ENCODE measurements around the gene TRAPPC3. TPM values are rescaled to one million over a fixed set of nuclear protein-coding genes. Genes with fewer than 3 reads are reported as not detected.

Gene TRAPPC3
- total and polyA plus RNA-seq, 4 donors = 59.7 to 83.4 (median 80.9) TPM

DNA sequence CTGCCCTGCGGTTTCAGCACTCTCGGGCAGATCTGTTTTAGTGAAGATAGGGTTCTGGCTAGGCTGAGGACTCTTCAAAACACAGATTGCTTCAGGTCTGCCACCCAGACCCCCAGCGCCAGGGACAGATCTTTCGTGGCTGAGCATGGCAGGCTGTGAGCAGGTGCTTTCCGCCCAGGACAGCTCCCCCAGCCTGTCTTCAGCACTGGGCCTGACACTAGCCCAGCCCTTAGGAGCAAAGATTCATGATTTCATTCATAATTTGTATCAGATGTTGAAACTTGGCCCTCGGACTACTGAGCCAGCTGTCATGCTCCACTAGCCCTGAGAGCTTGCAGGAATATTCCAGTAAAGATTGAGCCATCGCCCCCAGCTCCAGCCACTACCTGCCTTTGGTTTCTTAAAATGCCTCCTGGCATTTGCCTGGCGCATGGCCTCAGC is 54.6 kb downstream of the TRAPPC3 start:
- Histone ChIP-seq H3K9me3 (ENCODE audit: control insufficient read depth, insufficient read depth, low read length) (no peaks in the 10 kb centered on the region), H3K4me1 (ENCODE audit: control insufficient read depth, insufficient read depth, low read length) (peaks cover 69% of the 10 kb centered on the region), H3K27me3 (ENCODE audit: control insufficient read depth, insufficient read depth, low read length) (no peaks in the 10 kb centered on the region), H3K27ac (ENCODE audit: low read depth, low read length) (peak overlapping the region; percentile 54), H3K4me3 (ENCODE audit: low read depth, low read length) (no peak overlapping the region), H3K36me3 (ENCODE audit: control insufficient read depth, insufficient read depth, low read length) (peaks cover 88% of the 10 kb centered on the region)
- 83% methylated on average over 8 of the region's 8 CpGs for WGBS (ENCODE audit: insufficient coverage)
- DNase-seq (ENCODE audit: low read depth in 4 of 6, low spot score in 6 of 6) = no peak

DNA sequence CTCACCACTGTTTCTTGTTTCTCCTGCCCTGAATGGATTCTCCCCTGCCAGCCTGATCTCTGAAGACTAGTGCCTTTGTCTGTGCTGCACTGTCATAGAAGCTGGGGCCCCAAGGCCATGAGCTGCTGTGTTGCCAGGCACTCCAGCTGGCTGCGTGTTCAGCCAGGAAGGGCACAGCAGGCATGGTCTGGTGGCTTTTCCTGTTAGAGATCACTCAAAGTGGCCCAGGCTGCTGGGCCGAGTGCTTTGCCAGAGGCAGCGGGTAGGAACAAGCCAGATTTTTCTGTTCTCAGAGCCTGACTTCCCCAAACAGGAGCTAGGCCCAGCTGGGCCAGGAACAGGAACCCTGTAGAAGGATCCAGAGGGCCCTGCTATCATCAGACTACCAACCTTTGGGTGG is 55.4 kb downstream of the TRAPPC3 start:
- Histone ChIP-seq H3K36me3 (ENCODE audit: control insufficient read depth, insufficient read depth, low read length) (peaks cover 85% of the 10 kb centered on the region), H3K27ac (ENCODE audit: low read depth, low read length) (peak overlapping the region; percentile 54), H3K9me3 (ENCODE audit: control insufficient read depth, insufficient read depth, low read length) (no peaks in the 10 kb centered on the region), H3K4me1 (ENCODE audit: control insufficient read depth, insufficient read depth, low read length) (peaks cover 69% of the 10 kb centered on the region), H3K4me3 (ENCODE audit: low read depth, low read length) (no peak overlapping the region), H3K27me3 (ENCODE audit: control insufficient read depth, insufficient read depth, low read length) (no peaks in the 10 kb centered on the region)
- DNase-seq (ENCODE audit: low read depth in 4 of 6, low spot score in 6 of 6) = peak in 3 of 6 donors; percentile 41 to 70 (median 47)
- 55% methylated on average over 3 of the region's 3 CpGs for WGBS (ENCODE audit: insufficient coverage)

DNA sequence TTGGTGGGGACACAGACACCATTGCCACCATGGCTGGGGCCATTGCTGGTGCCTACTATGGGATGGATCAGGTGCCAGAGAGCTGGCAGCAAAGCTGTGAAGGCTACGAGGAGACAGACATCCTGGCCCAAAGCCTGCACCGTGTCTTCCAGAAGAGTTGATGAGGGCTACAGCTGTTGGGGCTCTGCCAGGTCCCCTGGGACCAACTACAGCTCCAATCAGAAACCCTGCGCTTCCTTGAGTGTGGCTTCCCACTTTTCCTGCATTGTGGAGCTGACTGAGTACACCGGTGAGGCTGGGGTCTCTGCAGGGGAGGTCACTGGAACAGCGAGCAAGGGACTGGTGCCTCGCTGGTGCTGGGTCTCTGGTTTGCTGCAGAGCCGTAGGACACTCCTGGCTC is 56.1 kb downstream of the TRAPPC3 start:
- H3K4me1 ChIP-seq (ENCODE audit: control insufficient read depth, insufficient read depth, low read length) = peaks cover 72% of the 10 kb centered on the region
- no peak overlapping the region for H3K4me3 ChIP-seq (ENCODE audit: low read depth, low read length)
- H3K36me3 ChIP-seq (ENCODE audit: control insufficient read depth, insufficient read depth, low read length) = peaks cover 81% of the 10 kb centered on the region
- 74% methylated on average over 7 of the region's 7 CpGs for WGBS (ENCODE audit: insufficient coverage)
- no peaks in the 10 kb centered on the region for H3K27me3 ChIP-seq (ENCODE audit: control insufficient read depth, insufficient read depth, low read length)
- H3K27ac ChIP-seq (ENCODE audit: low read depth, low read length) = peak overlapping the region; percentile 57
- peak in 1 of 6 donors; percentile 46 for DNase-seq (ENCODE audit: low read depth in 4 of 6, low spot score in 6 of 6)
- no peaks in the 10 kb centered on the region for H3K9me3 ChIP-seq (ENCODE audit: control insufficient read depth, insufficient read depth, low read length)

DNA sequence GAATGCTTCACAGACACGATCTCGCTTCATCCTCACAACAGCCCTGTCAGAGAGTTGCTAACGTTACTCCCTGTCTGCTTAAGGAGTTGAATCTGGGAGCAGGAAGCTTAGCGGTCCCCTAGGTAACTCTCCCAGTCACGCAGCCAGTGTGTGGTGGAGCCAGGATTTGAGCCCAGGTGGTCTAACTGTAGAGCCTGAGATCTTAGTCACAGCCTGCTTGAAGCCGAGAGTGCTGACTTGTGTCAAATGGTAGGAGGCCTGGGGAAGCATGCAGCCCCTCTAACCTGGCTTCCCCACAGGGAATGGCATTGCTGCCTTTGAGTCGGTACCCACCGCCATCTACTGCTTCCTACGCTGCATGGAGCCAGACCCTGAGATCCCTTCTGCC is 56.5 kb downstream of the TRAPPC3 start:
- Histone ChIP-seq H3K4me1 (ENCODE audit: control insufficient read depth, insufficient read depth, low read length) (peaks cover 76% of the 10 kb centered on the region), H3K36me3 (ENCODE audit: control insufficient read depth, insufficient read depth, low read length) (peaks cover 81% of the 10 kb centered on the region), H3K4me3 (ENCODE audit: low read depth, low read length) (no peak overlapping the region), H3K27ac (ENCODE audit: low read depth, low read length) (peak overlapping the region; percentile 57), H3K27me3 (ENCODE audit: control insufficient read depth, insufficient read depth, low read length) (no peaks in the 10 kb centered on the region), H3K9me3 (ENCODE audit: control insufficient read depth, insufficient read depth, low read length) (no peaks in the 10 kb centered on the region)
- no peak for DNase-seq (ENCODE audit: low read depth in 4 of 6, low spot score in 6 of 6)
- WGBS (ENCODE audit: insufficient coverage) = 81% methylated on average over 8 of the region's 9 CpGs

DNA sequence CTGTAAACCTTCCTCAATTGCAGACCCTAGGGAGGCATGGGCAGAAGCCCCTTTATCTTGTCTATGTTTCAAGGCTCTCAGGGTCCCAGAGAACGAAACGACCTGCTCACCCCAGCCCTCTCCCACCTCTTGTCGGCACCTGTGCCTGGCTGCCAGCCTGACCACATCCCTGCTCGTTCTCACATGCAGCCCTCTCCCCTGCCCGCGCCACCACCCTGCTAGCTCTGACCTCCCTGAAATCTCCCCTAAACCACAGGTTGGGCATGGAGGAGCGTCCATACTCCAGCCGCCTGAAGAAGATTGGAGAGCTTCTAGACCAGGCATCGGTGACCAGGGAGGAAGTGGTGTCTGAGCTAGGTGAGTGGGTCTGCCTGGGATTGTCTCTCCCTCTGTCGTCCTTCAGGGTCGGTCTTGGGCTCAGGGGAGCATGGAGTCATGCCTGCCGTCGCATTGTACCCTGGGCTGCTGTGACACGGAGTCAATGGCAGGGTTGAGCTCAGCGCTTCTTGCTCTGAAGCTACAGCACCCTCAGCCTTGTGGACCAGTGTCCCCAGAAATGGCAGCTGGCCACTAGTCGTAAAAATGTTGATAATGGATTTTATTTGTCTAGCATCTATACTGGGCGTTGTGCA is 57.0 kb downstream of the TRAPPC3 start:
- WGBS (ENCODE audit: insufficient coverage) = 93% methylated on average over 17 of the region's 17 CpGs
- Histone ChIP-seq H3K27me3 (ENCODE audit: control insufficient read depth, insufficient read depth, low read length) (no peaks in the 10 kb centered on the region), H3K9me3 (ENCODE audit: control insufficient read depth, insufficient read depth, low read length) (no peaks in the 10 kb centered on the region), H3K4me1 (ENCODE audit: control insufficient read depth, insufficient read depth, low read length) (peaks cover 78% of the 10 kb centered on the region), H3K27ac (ENCODE audit: low read depth, low read length) (no peak overlapping the region), H3K36me3 (ENCODE audit: control insufficient read depth, insufficient read depth, low read length) (peaks cover 81% of the 10 kb centered on the region), H3K4me3 (ENCODE audit: low read depth, low read length) (no peak overlapping the region)
- DNase-seq (ENCODE audit: low read depth in 4 of 6, low spot score in 6 of 6) = no peak

DNA sequence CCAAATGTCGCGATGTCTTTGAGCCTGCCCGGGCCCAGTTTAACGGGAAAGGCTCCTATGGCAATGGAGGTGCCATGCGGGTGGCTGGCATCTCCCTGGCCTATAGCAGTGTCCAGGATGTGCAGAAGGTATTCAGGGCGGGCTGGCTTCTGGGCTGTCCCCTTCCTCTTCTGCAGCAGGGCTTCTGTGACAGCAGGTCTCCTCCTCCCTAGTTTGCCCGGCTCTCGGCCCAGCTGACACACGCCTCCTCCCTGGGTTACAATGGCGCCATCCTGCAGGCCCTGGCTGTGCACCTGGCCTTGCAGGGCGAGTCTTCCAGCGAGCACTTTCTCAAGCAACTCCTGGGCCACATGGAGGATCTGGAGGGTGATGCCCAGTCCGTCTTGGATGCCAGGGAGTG is 57.6 kb downstream of the TRAPPC3 start:
- Histone ChIP-seq H3K36me3 (ENCODE audit: control insufficient read depth, insufficient read depth, low read length) (peaks cover 81% of the 10 kb centered on the region), H3K9me3 (ENCODE audit: control insufficient read depth, insufficient read depth, low read length) (no peaks in the 10 kb centered on the region), H3K27me3 (ENCODE audit: control insufficient read depth, insufficient read depth, low read length) (no peaks in the 10 kb centered on the region), H3K4me3 (ENCODE audit: low read depth, low read length) (no peak overlapping the region), H3K4me1 (ENCODE audit: control insufficient read depth, insufficient read depth, low read length) (peaks cover 78% of the 10 kb centered on the region), H3K27ac (ENCODE audit: low read depth, low read length) (no peak overlapping the region)
- no peak for DNase-seq (ENCODE audit: low read depth in 4 of 6, low spot score in 6 of 6)
- 92% methylated on average over 12 of the region's 13 CpGs for WGBS (ENCODE audit: insufficient coverage)

DNA sequence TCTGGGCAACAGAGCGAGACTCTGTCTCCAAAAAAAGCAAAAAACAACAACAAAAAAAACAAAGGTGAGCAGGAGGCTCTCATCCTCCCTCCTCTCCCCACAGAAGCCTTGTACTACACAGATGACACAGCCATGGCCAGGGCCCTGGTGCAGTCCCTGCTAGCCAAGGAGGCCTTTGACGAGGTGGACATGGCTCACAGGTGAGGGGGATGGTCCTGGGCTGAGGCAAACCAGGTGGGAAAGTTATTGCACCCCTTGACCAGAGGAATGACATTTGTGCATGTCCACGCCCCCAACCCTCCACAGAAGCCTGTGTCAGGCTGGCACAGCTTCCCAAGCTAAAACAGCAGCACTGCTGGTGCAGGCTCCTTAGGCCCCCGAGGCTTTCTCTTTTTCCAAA is 58.1 kb downstream of the TRAPPC3 start:
- 100% methylated on average over 2 of the region's 4 CpGs for WGBS (ENCODE audit: insufficient coverage)
- Histone ChIP-seq H3K4me3 (ENCODE audit: low read depth, low read length) (no peak overlapping the region), H3K9me3 (ENCODE audit: control insufficient read depth, insufficient read depth, low read length) (no peaks in the 10 kb centered on the region), H3K4me1 (ENCODE audit: control insufficient read depth, insufficient read depth, low read length) (peaks cover 77% of the 10 kb centered on the region), H3K27me3 (ENCODE audit: control insufficient read depth, insufficient read depth, low read length) (no peaks in the 10 kb centered on the region), H3K36me3 (ENCODE audit: control insufficient read depth, insufficient read depth, low read length) (peaks cover 81% of the 10 kb centered on the region), H3K27ac (ENCODE audit: low read depth, low read length) (no peak overlapping the region)
- DNase-seq (ENCODE audit: low read depth in 4 of 6, low spot score in 6 of 6) = no peak

DNA sequence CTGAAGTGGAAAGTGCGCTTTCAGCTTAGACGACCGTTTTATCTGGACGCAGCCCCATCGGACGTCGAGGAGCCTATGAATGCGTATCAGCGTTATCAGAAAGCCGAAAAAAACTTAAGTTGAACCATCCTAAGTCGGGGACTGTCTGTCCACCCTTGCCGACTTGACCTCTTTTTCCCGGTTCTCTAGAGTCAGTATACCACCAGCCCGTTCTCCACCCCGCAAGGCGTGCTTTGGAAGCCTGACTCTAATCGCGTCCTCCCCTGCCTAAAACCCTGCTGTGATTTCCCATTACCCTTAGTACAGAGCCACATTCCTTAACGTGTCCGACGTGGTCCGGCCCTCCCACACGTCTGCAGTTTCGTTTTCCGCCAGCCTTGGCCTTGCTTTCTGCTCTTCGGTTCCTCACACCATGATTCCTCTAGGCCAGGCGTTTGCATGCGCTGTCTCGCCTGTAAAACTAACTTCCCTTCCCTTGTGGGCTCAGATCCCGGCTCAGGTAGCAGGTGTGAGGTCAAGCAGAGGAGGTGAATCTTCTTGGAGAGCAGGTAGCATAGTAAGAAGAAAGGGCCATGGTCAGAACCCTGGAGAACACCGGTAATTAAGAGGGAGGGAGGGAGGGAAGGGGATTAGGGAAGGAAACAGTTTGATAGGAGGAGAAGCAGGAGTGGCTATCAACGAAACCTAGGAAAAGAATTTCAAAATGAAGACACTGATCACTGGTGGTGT is 59.7 kb downstream of the TRAPPC3 start:
- Histone ChIP-seq H3K4me1 (ENCODE audit: control insufficient read depth, insufficient read depth, low read length) (peaks cover 82% of the 10 kb centered on the region), H3K27me3 (ENCODE audit: control insufficient read depth, insufficient read depth, low read length) (no peaks in the 10 kb centered on the region), H3K36me3 (ENCODE audit: control insufficient read depth, insufficient read depth, low read length) (peaks cover 71% of the 10 kb centered on the region), H3K27ac (ENCODE audit: low read depth, low read length) (peak overlapping the region; percentile 67), H3K4me3 (ENCODE audit: low read depth, low read length) (peak overlapping the region; percentile 86), H3K9me3 (ENCODE audit: control insufficient read depth, insufficient read depth, low read length) (no peaks in the 10 kb centered on the region)
- WGBS (ENCODE audit: insufficient coverage) = 8% methylated on average over 28 of the region's 32 CpGs
- peak in 1 of 6 donors; percentile 52 for DNase-seq (ENCODE audit: low read depth in 4 of 6, low spot score in 6 of 6)

DNA sequence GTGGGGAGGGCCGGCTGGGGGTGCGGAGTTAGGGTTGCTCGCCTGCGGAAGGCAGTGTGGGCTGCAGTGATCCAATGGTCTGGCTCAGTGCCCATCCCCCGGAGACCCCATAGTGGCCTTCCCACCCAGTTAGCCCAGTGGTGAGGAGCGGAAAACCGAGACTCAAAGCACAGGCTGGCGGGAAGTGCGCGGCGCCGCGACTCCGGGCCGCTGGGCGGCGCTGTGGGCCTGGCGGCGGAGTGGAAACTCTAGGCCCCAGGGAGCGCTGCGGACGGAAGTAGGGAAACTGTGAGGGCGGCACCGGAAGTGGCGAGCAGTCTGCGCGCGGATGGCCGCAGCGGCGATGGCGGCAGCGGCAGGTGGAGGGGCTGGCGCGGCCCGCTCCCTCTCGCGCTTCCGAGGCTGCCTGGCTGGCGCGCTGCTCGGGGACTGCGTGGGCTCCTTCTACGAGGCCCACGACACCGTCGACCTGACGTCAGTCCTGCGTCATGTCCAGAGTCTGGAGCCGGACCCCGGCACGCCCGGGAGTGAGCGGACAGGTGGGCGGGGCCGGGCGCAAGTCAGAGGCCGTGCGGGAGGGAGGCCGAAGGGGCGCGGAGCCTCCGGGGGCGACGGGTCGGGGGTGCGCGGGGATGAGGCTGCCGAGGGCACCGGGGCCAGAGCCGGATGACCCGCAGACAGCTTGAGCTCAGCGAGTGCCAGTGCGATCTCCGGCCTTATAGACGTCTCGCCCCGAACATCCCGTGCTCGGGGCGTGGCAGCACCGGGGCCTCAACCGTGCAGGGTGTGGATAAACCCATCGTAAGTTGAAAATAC is 60.5 kb downstream of the TRAPPC3 start, which contains the start of gene ADPRS:
TSS of gene ADPRS (plus strand) at position 316 of the 816 bp plus-strand sequence. CDS start at position 329, 13 bp downstream.
- Histone ChIP-seq H3K27ac (ENCODE audit: low read depth, low read length) (peak within 1 kb of the TSS; percentile 67), H3K4me3 (ENCODE audit: low read depth, low read length) (peak within 1 kb of the TSS; percentile 86), H3K9me3 (ENCODE audit: control insufficient read depth, insufficient read depth, low read length) (no peaks in the 10 kb centered on the region), H3K4me1 (ENCODE audit: control insufficient read depth, insufficient read depth, low read length) (peaks cover 81% of the 10 kb centered on the region), H3K36me3 (ENCODE audit: control insufficient read depth, insufficient read depth, low read length) (peaks cover 63% of the 10 kb centered on the region), H3K27me3 (ENCODE audit: control insufficient read depth, insufficient read depth, low read length) (no peaks in the 10 kb centered on the region)
- DNase-seq (ENCODE audit: low read depth in 4 of 6, low spot score in 6 of 6) = peak; percentile 68 to 96 (median 80)
- 0% methylated on average over 84 of the region's 84 CpGs for WGBS (ENCODE audit: insufficient coverage)

All from spinal cord (tissue), 10 donors.